Stimulated activated CD4-positive, alpha-beta T cell treated with anti-CD3 and anti-CD28 coated beads, Interleukin-1b, Interleukin-23, amount 100 ng/mL, for 1 hour (primary cell): ENCODE measurements around the gene USP3.
A peak's percentile ranks its signal among the peaks of the same experiment; 100 is the strongest.

ENCODE experiments used
- DNase-seq, 2 donors: peaks; one replicate each; pipeline ENCODE4 v3.0.0-alpha.2; 2020; ENCODE audit warnings: low read depth in 2 of 2

Gene USP3

GRCh38 chr15:63544258-63545026 lies 40.0 kb downstream of the USP3 start:
- no peak for DNase-seq

- no peak for DNase-seq
These were observed 41.1 kb downstream of the USP3 start for GRCh38 chr15:63545520-63545919.

GRCh38 chr15:63551400-63551799 lies 47.0 kb downstream of the USP3 start:
- no peak for DNase-seq

- no peak for DNase-seq
These were observed 49.0 kb downstream of the USP3 start for GRCh38 chr15:63553388-63553791.

GRCh38 chr15:63554337-63554927 lies 50.0 kb downstream of the USP3 start:
- no peak for DNase-seq

GRCh38 chr15:63555507-63555906 lies 51.1 kb downstream of the USP3 start:
- no peak for DNase-seq

GRCh38 chr15:63556246-63556645 lies 51.9 kb downstream of the USP3 start:
- DNase-seq = no peak

- no peak for DNase-seq
These were observed 52.3 kb downstream of the USP3 start for GRCh38 chr15:63556736-63557135.

- DNase-seq = no peak
These were observed 55.4 kb downstream of the USP3 start for GRCh38 chr15:63559753-63560152.

GRCh38 chr15:63560741-63561448 lies 56.5 kb downstream of the USP3 start:
- DNase-seq = peak in 1 of 2 donors; percentile 2

GRCh38 chr15:63564093-63564492 lies 59.7 kb downstream of the USP3 start:
- no peak for DNase-seq

- no peak for DNase-seq
These were observed 61.3 kb downstream of the USP3 start for GRCh38 chr15:63565536-63566186.

GRCh38 chr15:63572749-63573464 lies 68.5 kb downstream of the USP3 start:
- no peak for DNase-seq

GRCh38 chr15:63573533-63573932 lies 69.1 kb downstream of the USP3 start:
- no peak for DNase-seq

GRCh38 chr15:63575312-63575711 lies 70.9 kb downstream of the USP3 start:
- DNase-seq = no peak

GRCh38 chr15:63576441-63576840 lies 72.0 kb downstream of the USP3 start:
- DNase-seq = no peak

- no peak for DNase-seq
These were observed 77.8 kb downstream of the USP3 start for GRCh38 chr15:63582179-63582578.

- DNase-seq = no peak
These were observed 78.5 kb downstream of the USP3 start for GRCh38 chr15:63582718-63583426.

GRCh38 chr15:63586790-63587189 lies 82.4 kb downstream of the USP3 start:
- DNase-seq = no peak

GRCh38 chr15:63587527-63587926 lies 83.1 kb downstream of the USP3 start:
- no peak for DNase-seq

- no peak for DNase-seq
These were observed 84.4 kb downstream of the USP3 start for GRCh38 chr15:63588826-63589225.
